GM12878 (cell line): ENCODE measurements around the gene CBX8. TPM values are rescaled to one million over a fixed set of nuclear protein-coding genes. Genes with fewer than 3 reads are reported as not detected.

Experiments
- ATAC-seq: fragments of 200-7000 bp; cut with Tn5 transposase; 3 replicates; pipeline ENCODE4 v1.9.1; 2020; ENCODE audit warnings: mild to moderate bottlenecking, moderate library complexity
- BruUV-seq: library from RNA; stranded (reverse); fragments of 400-500 nt; replicated peaks from 2 replicates; lab custom pipeline; 2021; lab: Mats Ljungman, UMichigan
- CTCF ChIA-PET: fragments of 300-600 bp; sonication (Branson Sonifier 250); formaldehyde crosslinking; extraction: SDS; loops from one replicate; lab custom pipeline; 2021; ENCODE audit warnings: inconsistent platforms; lab: Yijun Ruan, JAX
- POLR2A ChIA-PET: fragments of 350-600 bp; formaldehyde crosslinking; extraction: SDS; loops from one replicate; lab custom pipeline; 2021; ENCODE audit warnings: inconsistent platforms; lab: Charles Lee
- RAD21 ChIA-PET: fragments of 300-600 bp; sonication (Branson Sonifier 250); formaldehyde crosslinking; loops from one replicate; lab custom pipeline; 2023; ENCODE audit warnings: antibody characterized with exemption; ENCODE audit not compliant: unreplicated experiment; lab: Charles Lee
- SMC1A ChIA-PET: fragments of 300-600 bp; sonication (Branson Sonifier 250); formaldehyde crosslinking; loops from one replicate; lab custom pipeline; 2023; ENCODE audit not compliant: unreplicated experiment, uncharacterized antibody; lab: Charles Lee
- DNase-seq: peaks from one replicate; pipeline ENCODE4 v3.0.0-alpha.2; 2011; ENCODE audit warnings: low read depth, low spot score
- FAIRE-seq: peaks from 3 replicates; lab custom pipeline; 2011; peaks lifted over from hg19 to GRCh38; lab: Jason Lieb, UNC
- H2AFZ ChIP-seq: 2 replicates; pipeline ENCODE4 v1.6.0; 2011; ENCODE audit warnings: low read depth, low read length, control low read depth; ENCODE audit not compliant: control insufficient read depth
- H3K27ac ChIP-seq: 2 replicates; pipeline ENCODE4 v1.5.1; 2011; ENCODE audit warnings: control low read depth; ENCODE audit not compliant: control insufficient read depth, insufficient read depth
- H3K27me3 ChIP-seq, 2 experiments: replicated peaks in 1 of 2; 2 replicates each; pipeline versions ENCODE4 v1.6.0 to v1.6.1; 2011; ENCODE audit warnings: low read length in 1 of 2; ENCODE audit not compliant: control insufficient read depth in 2 of 2, insufficient read depth in 2 of 2
- H3K36me3 ChIP-seq, 2 experiments: 2 replicates each; pipeline ENCODE4 v1.5.1; 2011; ENCODE audit warnings: low read length in 1 of 2; ENCODE audit not compliant: control insufficient read depth in 2 of 2, insufficient read depth in 2 of 2
- H3K4me1 ChIP-seq: 2 replicates; pipeline ENCODE4 v1.6.1; 2011; ENCODE audit warnings: mild to moderate bottlenecking, low read length, moderate library complexity, mixed read lengths; ENCODE audit not compliant: control insufficient read depth, insufficient read depth
- H3K4me2 ChIP-seq: 2 replicates; pipeline ENCODE4 v1.6.0; 2011; ENCODE audit warnings: control low read depth; ENCODE audit not compliant: control insufficient read depth, insufficient read depth
- H3K4me3 ChIP-seq: fragments of 200-600 bp; sonication (generic); 2 replicates; pipeline ENCODE4 v1.5.1; 2016
- H3K79me2 ChIP-seq: 2 replicates; pipeline ENCODE4 v1.6.0; 2011; ENCODE audit warnings: low read length; ENCODE audit not compliant: control insufficient read depth, insufficient read depth
- H3K9ac ChIP-seq: 2 replicates; pipeline ENCODE4 v1.8.0; 2011; ENCODE audit warnings: low read length, control low read depth, mixed read lengths; ENCODE audit not compliant: control insufficient read depth, insufficient read depth
- H3K9me3 ChIP-seq: replicated peaks from 3 replicates; pipeline ENCODE4 v1.5.1; 2011; ENCODE audit warnings: mild to moderate bottlenecking, low read length; ENCODE audit not compliant: control insufficient read depth, insufficient read depth
- H4K20me1 ChIP-seq: 2 replicates; pipeline ENCODE4 v1.6.0; 2011; ENCODE audit not compliant: control insufficient read depth, insufficient read depth
- GABPA ChIP-seq: IDR thresholded peaks from 2 replicates; pipeline ENCODE4 v1.6.1; 2014; ENCODE audit warnings: antibody characterized with exemption, low read depth, mild to moderate bottlenecking, inconsistent platforms
- IKZF2 ChIP-seq, 2 experiments: fragments of 450-650 bp; IDR thresholded peaks; 2 replicates each; pipeline ENCODE4 v1.6.1; 2017; ENCODE audit warnings: mild to moderate bottlenecking in 2 of 2, moderate library complexity in 2 of 2
- RBBP5 ChIP-seq: fragments of 200-600 bp; sonication (generic); conservative IDR thresholded peaks from 2 replicates; pipeline ENCODE4 v1.6.1; 2016
- ZZZ3 ChIP-seq: IDR thresholded peaks from 2 replicates; pipeline ENCODE4 v1.6.1; 2011; ENCODE audit warnings: low read depth; ENCODE audit not compliant: control insufficient read depth, insufficient read length
- WGBS: methylation state at CpG from one replicate; pipeline ENCODE4 v1.1.6; 2016; ENCODE audit warnings: low lambda C conversion rate; ENCODE audit not compliant: insufficient replicate concordance, insufficient coverage; ENCODE audit errors: missing lambda C conversion rate; 5-methylcytosine and 5-hydroxymethylcytosine counted together
- in situ Hi-C: fragments of 300-500 bp; cut with MboI; formaldehyde crosslinking; loops from 9 replicates; pipeline ENCODE4 v1.14.3; 2018; ENCODE audit warnings: mixed read lengths
- intact Hi-C: fragments of 100-400 bp; cut with micrococcal nuclease; formaldehyde crosslinking; loops from one replicate; pipeline ENCODE4 v1.14.2; 2022; ENCODE audit not compliant: unreplicated experiment
- polyA plus RNA-seq, 11 experiments: library from polyadenylated mRNA; depleted of rRNA in 4 of 11; unstranded in 6 of 11; stranded (reverse) in 5 of 11; fragments of >200 nt; fragmentation: Nextera tagmentation in 4 of 11; fragmentation: Illumina TruSeq in 1 of 11; extraction: Ambion mirVana in 4 of 11; extraction: Trizol in 1 of 11; gene quantifications; 1 replicate in 1 of 11; 2 replicates in 10 of 11; pipeline versions ENCODE4 v1.2.1 to v1.2.3, GENCODE V29; 2011 to 2016; ENCODE audit warnings: inconsistent platforms in 2 of 11, missing spikeins in 2 of 11, low read depth in 1 of 11
- total RNA-seq, 4 experiments: library from RNA; depleted of rRNA in 3 of 4; stranded (reverse); fragments of >200 nt in 3 of 4; fragmentation: Illumina TruSeq in 1 of 4; extraction: Trizol in 1 of 4; gene quantifications; 2 replicates each; pipeline versions ENCODE4 v1.2.1 to v1.2.3, GENCODE V29; 2013 to 2021
- TF ChIP-seq, protein P1 (sequence below): fragments of 450-650 bp; IDR thresholded peaks from 2 replicates; pipeline ENCODE4 v1.6.1; 2018; ENCODE audit warnings: borderline replicate concordance, mild to moderate bottlenecking; ENCODE audit not compliant: partially characterized antibody

The CBX8 gene
- total and polyA plus RNA-seq, 10 of the 15 experiments (the other 5 are each of a cell fraction or from before 2014, with no cell fraction given) = 0.03 to 6.7 (median 1.9) TPM

DNA sequence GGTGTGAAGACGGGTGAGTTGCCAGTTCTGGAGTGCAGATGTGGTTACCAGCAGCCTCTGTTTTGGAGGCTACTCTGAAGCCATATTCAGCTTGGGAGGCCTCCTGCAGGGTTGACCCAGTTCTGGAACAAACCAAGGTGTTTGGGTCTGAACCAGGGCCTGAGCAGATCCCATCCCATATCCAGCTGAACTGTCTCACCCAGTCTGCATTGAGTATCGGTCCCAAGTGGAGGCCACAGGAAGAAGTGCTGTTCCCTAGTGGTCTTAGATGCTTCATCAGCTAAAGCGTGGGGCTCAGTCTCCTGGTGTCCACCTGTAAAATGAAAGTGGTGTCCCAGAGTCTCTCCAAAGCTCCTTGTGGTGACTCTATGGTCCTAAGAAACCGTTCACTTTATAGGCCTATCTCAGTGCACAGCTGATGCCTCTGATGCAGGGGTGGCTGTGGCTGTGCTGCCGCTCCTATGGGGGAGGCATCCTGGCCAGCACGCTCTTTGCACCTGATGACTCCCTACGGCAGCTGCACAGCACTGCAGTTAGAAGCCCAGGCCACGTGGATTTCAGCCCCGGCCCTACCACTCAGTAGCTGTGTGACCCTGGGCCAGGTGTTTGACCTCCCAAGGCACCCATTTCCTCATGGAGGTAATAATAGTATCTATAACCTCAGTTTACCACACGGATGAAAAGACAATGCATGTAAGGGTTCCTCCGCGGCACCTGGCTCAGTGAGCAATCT lies 21.3 kb upstream of the CBX8 start:
- Histone ChIP-seq H3K36me3 (no peaks in the 10 kb centered on the region), H3K27me3 (peaks cover 22 to 32% of the 10 kb centered on the region in 2 experiments), H3K9me3 (no peaks in the 10 kb centered on the region), H3K9ac (no peak overlapping the region), H3K4me1 (peaks cover 5% of the 10 kb centered on the region; the same call in 1 of the 2 replicates), H4K20me1 (no peaks in the 10 kb centered on the region), H3K4me3 (no peak overlapping the region), H3K4me2 (no peak overlapping the region), H2AFZ (no peak overlapping the region), H3K27ac (no peak overlapping the region), H3K79me2 (no peaks in the 10 kb centered on the region)
- 32% methylated on average over 12 of the region's 12 CpGs for WGBS
- TF ChIP-seq GABPA = no peak
- TF ChIP-seq RBBP5 = no peak
- no peak for TF ChIP-seq ZZZ3
- TF ChIP-seq, protein P1, sequence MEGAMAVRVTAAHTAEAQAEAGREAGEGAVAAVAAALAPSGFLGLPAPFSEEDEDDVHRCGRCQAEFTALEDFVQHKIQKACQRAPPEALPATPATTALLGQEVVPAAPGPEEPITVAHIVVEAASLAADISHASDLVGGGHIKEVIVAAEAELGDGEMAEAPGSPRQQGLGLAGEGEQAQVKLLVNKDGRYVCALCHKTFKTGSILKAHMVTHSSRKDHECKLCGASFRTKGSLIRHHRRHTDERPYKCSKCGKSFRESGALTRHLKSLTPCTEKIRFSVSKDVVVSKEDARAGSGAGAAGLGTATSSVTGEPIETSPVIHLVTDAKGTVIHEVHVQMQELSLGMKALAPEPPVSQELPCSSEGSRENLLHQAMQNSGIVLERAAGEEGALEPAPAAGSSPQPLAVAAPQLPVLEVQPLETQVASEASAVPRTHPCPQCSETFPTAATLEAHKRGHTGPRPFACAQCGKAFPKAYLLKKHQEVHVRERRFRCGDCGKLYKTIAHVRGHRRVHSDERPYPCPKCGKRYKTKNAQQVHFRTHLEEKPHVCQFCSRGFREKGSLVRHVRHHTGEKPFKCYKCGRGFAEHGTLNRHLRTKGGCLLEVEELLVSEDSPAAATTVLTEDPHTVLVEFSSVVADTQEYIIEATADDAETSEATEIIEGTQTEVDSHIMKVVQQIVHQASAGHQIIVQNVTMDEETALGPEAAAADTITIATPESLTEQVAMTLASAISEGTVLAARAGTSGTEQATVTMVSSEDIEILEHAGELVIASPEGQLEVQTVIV = no peak
- TF ChIP-seq IKZF2 (IDR thresholded peaks at IDR 0.05) = no peak
- ChIA-PET CTCF (interaction anchor here (1.0 to 2.0 kb wide), 2 partner anchors 13 to 21 kb away, joined by 3 to 4 read pairs; partner anchors contain the start of gene CBX4), RAD21 (interaction anchor here (0.7 to 1.3 kb wide), 2 partner anchors 19 to 21 kb away, joined by 3 read pairs; partner anchors contain the start of gene CBX8), SMC1A (interaction anchor here (0.9 kb wide), 1 partner anchor 17 kb away, joined by 3 read pairs; no protein-coding TSS in a partner anchor), POLR2A (interaction anchor here (1.0 kb wide), 1 partner anchor 21 kb away, joined by 4 read pairs; the partner anchor contains the start of gene CBX8)
- ATAC-seq = no peak
- intact Hi-C loops (no loop called here), in situ Hi-C loops (no loop called here)
- no peak for DNase-seq
- FAIRE-seq = no peak
- no TSS peak for BruUV-seq
